Dermis blood vessel endothelial cell (primary cell): ENCODE results near the gene TRMU. TPM values are rescaled to one million over a fixed set of nuclear protein-coding genes. Genes with fewer than 3 reads are reported as not detected.
A peak's percentile ranks its signal among the peaks of the same experiment; 100 is the strongest.
"Not testable (repeated sequence)": the region's sequence is repeated elsewhere in the genome, so short reads cannot be mapped to it uniquely, and the experiment has no call there.

Experiments used
- DNase-seq: peaks from one replicate; pipeline ENCODE4 v3.0.0; 2010
- total RNA-seq: library from RNA; depleted of rRNA; stranded (reverse); fragments of >200 nt; gene quantifications from 2 replicates; pipeline ENCODE4 v1.2.3, GENCODE V29; 2014

TRMU gene
- total RNA-seq, 1 donor from 2014 or later = 35.1 TPM

GRCh38 chr22:46300491-46300890 is 35.0 kb upstream of the TRMU start:
- no peak for DNase-seq

- peak; percentile 37 for DNase-seq
Measured at GRCh38 chr22:46303347-46303965, 32.1 kb upstream of the TRMU start.

GRCh38 chr22:46308283-46308988 is 27.1 kb upstream of the TRMU start:
- no peak for DNase-seq

- DNase-seq = no peak
Measured at GRCh38 chr22:46309526-46310085, 25.9 kb upstream of the TRMU start.

- DNase-seq = no peak
Measured at GRCh38 chr22:46312056-46312455, 23.5 kb upstream of the TRMU start.

- DNase-seq = not testable (repeated sequence)
Measured at GRCh38 chr22:46312848-46313247, 22.7 kb upstream of the TRMU start.

- no peak for DNase-seq
Measured at GRCh38 chr22:46315976-46316375, 19.5 kb upstream of the TRMU start.

GRCh38 chr22:46317646-46318045 is 17.9 kb upstream of the TRMU start:
- no peak for DNase-seq

GRCh38 chr22:46318576-46318975 is 16.9 kb upstream of the TRMU start:
- no peak for DNase-seq

GRCh38 chr22:46319319-46319718 is 16.2 kb upstream of the TRMU start:
- no peak for DNase-seq

- no peak for DNase-seq
Measured at GRCh38 chr22:46320166-46320710, 15.3 kb upstream of the TRMU start.

- no peak for DNase-seq
Measured at GRCh38 chr22:46320716-46321386, 14.7 kb upstream of the TRMU start.

GRCh38 chr22:46322711-46323110 is 12.8 kb upstream of the TRMU start:
- no peak for DNase-seq

GRCh38 chr22:46323162-46323561 is 12.4 kb upstream of the TRMU start:
- DNase-seq = no peak

- no peak for DNase-seq
Measured at GRCh38 chr22:46326066-46326680, 9.3 kb upstream of the TRMU start.

- DNase-seq = no peak
Measured at GRCh38 chr22:46327691-46328465, 7.6 kb upstream of the TRMU start.

- DNase-seq = no peak
Measured at GRCh38 chr22:46328797-46329196, 6.7 kb upstream of the TRMU start.

GRCh38 chr22:46329616-46330015 is 5.9 kb upstream of the TRMU start:
- no peak for DNase-seq

GRCh38 chr22:46330426-46330825 is 5.1 kb upstream of the TRMU start:
- no peak for DNase-seq

- DNase-seq = no peak
Measured at GRCh38 chr22:46331496-46331895, 4.0 kb upstream of the TRMU start.

GRCh38 chr22:46336119-46337078 is 885 bp downstream of the TRMU start:
- DNase-seq = peak; percentile 39
